Nephron progenitor cell (in vitro differentiated cells): Measurements from ENCODE around the gene UBE2L6.

Experiments
- DNase-seq: peaks from one replicate; pipeline ENCODE4 v3.0.0; 2021
- H3K27ac Mint-ChIP-seq: 2 replicates; pipeline ENCODE4 v1.8.0; 2021; ENCODE audit warnings: mild to moderate bottlenecking, moderate library complexity, mixed read lengths
- H3K27me3 Mint-ChIP-seq: 2 replicates; pipeline ENCODE4 v1.8.0; 2021; ENCODE audit warnings: mild to moderate bottlenecking, low read depth, mixed read lengths; ENCODE audit not compliant: poor library complexity
- H3K36me3 Mint-ChIP-seq: 2 replicates; pipeline ENCODE4 v1.8.0; 2021; ENCODE audit warnings: low read depth, mixed read lengths
- H3K4me1 Mint-ChIP-seq: 2 replicates; pipeline ENCODE4 v1.8.0; 2021; ENCODE audit warnings: mixed read lengths
- H3K4me3 Mint-ChIP-seq: 2 replicates; pipeline ENCODE4 v1.8.0; 2021; ENCODE audit warnings: mild to moderate bottlenecking, moderate library complexity, mixed read lengths
- H3K9me3 Mint-ChIP-seq: 2 replicates; pipeline ENCODE4 v1.8.0; 2021; ENCODE audit warnings: mild to moderate bottlenecking, moderate library complexity, mixed read lengths
- CTCF ChIP-seq: fragments of 200-600 bp; sonication (generic); IDR thresholded peaks from 2 replicates; pipeline ENCODE4 v1.5.0; 2021; ENCODE audit warnings: antibody characterized with exemption

UBE2L6 gene

GRCh38 chr11:57597916-57598830 is 30.7 kb upstream of the UBE2L6 start:
- Mint-ChIP-seq H3K9me3 (no peaks in the 10 kb centered on the region), H3K36me3 (peaks cover 33% of the 10 kb centered on the region), H3K27ac (peak overlapping the region; percentile 97), H3K4me3 (peak overlapping the region; percentile 83), H3K4me1 (peaks cover 77% of the 10 kb centered on the region), H3K27me3 (no peaks in the 10 kb centered on the region)
- TF ChIP-seq CTCF = no peak
- DNase-seq = peak; percentile 91

GRCh38 chr11:57597461-57597915 is 30.0 kb upstream of the UBE2L6 start, which contains the start of gene SERPING1:
Gene SERPING1 (plus strand): TSS chr11:57597685. CDS start chr11:57598271, 586 bp downstream.
- no peak for TF ChIP-seq CTCF
- peak within 1 kb of the TSS; percentile 83 for H3K4me3 Mint-ChIP-seq
- no peaks in the 10 kb centered on the region for H3K9me3 Mint-ChIP-seq
- H3K27ac Mint-ChIP-seq = peak within 1 kb of the TSS; percentile 97
- H3K4me1 Mint-ChIP-seq = peaks cover 84% of the 10 kb centered on the region
- H3K36me3 Mint-ChIP-seq = peaks cover 28% of the 10 kb centered on the region
- H3K27me3 Mint-ChIP-seq = no peaks in the 10 kb centered on the region
- DNase-seq = no peak

- Mint-ChIP-seq H3K27me3 (no peaks in the 10 kb centered on the region), H3K4me3 (no peak overlapping the region), H3K36me3 (peaks cover 18% of the 10 kb centered on the region), H3K9me3 (no peaks in the 10 kb centered on the region), H3K27ac (peak overlapping the region; percentile 97), H3K4me1 (peaks cover 80% of the 10 kb centered on the region)
- TF ChIP-seq CTCF = no peak
- no peak for DNase-seq
Measured at GRCh38 chr11:57596266-57596885, 28.9 kb upstream of the UBE2L6 start.

GRCh38 chr11:57588046-57588710 is 20.7 kb upstream of the UBE2L6 start:
- Mint-ChIP-seq H3K36me3 (peaks cover 9% of the 10 kb centered on the region), H3K27me3 (no peaks in the 10 kb centered on the region), H3K4me3 (peak overlapping the region; percentile 2), H3K4me1 (peaks cover 46% of the 10 kb centered on the region), H3K9me3 (peaks cover 33% of the 10 kb centered on the region), H3K27ac (no peak overlapping the region)
- no peak for DNase-seq
- TF ChIP-seq CTCF = no peak

- H3K27me3 Mint-ChIP-seq = no peaks in the 10 kb centered on the region
- TF ChIP-seq CTCF = no peak
- peaks cover 33% of the 10 kb centered on the region for H3K9me3 Mint-ChIP-seq
- no peak overlapping the region for H3K4me3 Mint-ChIP-seq
- DNase-seq = no peak
- peaks cover 9% of the 10 kb centered on the region for H3K36me3 Mint-ChIP-seq
- peaks cover 38% of the 10 kb centered on the region for H3K4me1 Mint-ChIP-seq
- H3K27ac Mint-ChIP-seq = no peak overlapping the region
Measured at GRCh38 chr11:57586711-57587245, 19.3 kb upstream of the UBE2L6 start.
